Smooth muscle cell (in vitro differentiated cells): Measurements from ENCODE around the gene NOLC1. TPM values are rescaled to one million over a fixed set of nuclear protein-coding genes. Genes with fewer than 3 reads are reported as not detected.

ENCODE experiments used
- DNase-seq: peaks from one replicate; lab custom pipeline; 2025; ENCODE audit not compliant: unreplicated experiment; lab: John Stamatoyannopoulos, UW
- H2AFZ ChIP-seq: fragments of 200-600 bp; sonication (generic); 2 replicates; pipeline ENCODE4 v1.6.0; 2016; ENCODE audit warnings: antibody characterized with exemption, low read depth, mild to moderate bottlenecking
- H3F3A ChIP-seq: fragments of 200-600 bp; sonication (generic); 2 replicates; pipeline ENCODE4 v1.6.0; 2017; ENCODE audit warnings: antibody characterized with exemption, low read depth
- H3K27ac ChIP-seq: fragments of 200-600 bp; sonication (generic); 2 replicates; pipeline ENCODE4 v1.5.1; 2016; ENCODE audit warnings: low read depth, mild to moderate bottlenecking
- H3K27me3 ChIP-seq: fragments of 200-600 bp; sonication (generic); 2 replicates; pipeline ENCODE4 v1.6.1; 2016; ENCODE audit warnings: low read depth, mild to moderate bottlenecking
- H3K36me3 ChIP-seq: fragments of 200-600 bp; sonication (generic); 2 replicates; pipeline ENCODE4 v1.5.1; 2016; ENCODE audit warnings: low read depth
- H3K4me1 ChIP-seq: fragments of 200-600 bp; sonication (generic); 2 replicates; pipeline ENCODE4 v1.5.1; 2016; ENCODE audit warnings: low read depth
- H3K4me2 ChIP-seq: fragments of 200-600 bp; sonication (generic); 2 replicates; pipeline ENCODE4 v1.6.0; 2016; ENCODE audit warnings: mild to moderate bottlenecking
- H3K4me3 ChIP-seq: fragments of 200-600 bp; sonication (generic); 2 replicates; pipeline ENCODE4 v1.5.1; 2016; ENCODE audit warnings: mild to moderate bottlenecking
- H3K79me2 ChIP-seq: fragments of 200-600 bp; sonication (generic); 2 replicates; pipeline ENCODE4 v1.6.0; 2016; ENCODE audit warnings: low read depth, mild to moderate bottlenecking
- H3K9ac ChIP-seq: fragments of 200-600 bp; sonication (generic); 2 replicates; pipeline ENCODE4 v1.6.0; 2016; ENCODE audit warnings: low read depth
- H3K9me3 ChIP-seq: fragments of 200-600 bp; sonication (generic); replicated peaks from 2 replicates; pipeline ENCODE4 v1.5.1; 2016; ENCODE audit warnings: low read depth
- H4K20me1 ChIP-seq: fragments of 200-600 bp; sonication (generic); 2 replicates; pipeline ENCODE4 v1.6.0; 2016; ENCODE audit warnings: low read depth
- WGBS: methylation state at CpG from one replicate; pipeline ENCODE4 v1.1.7; 2016; ENCODE audit warnings: low lambda C conversion rate; 5-methylcytosine and 5-hydroxymethylcytosine counted together
- polyA plus RNA-seq: library from polyadenylated mRNA; unstranded; fragments of >200 nt; fragmentation: Nextera tagmentation; extraction: Ambion mirVana; gene quantifications from 2 replicates; pipeline ENCODE4 v1.2.1, GENCODE V29; 2016
- total RNA-seq: library from RNA; depleted of rRNA; stranded (reverse); fragments of >200 nt; gene quantifications from 2 replicates; pipeline ENCODE4 v1.2.3, GENCODE V29; 2014
- TF ChIP-seq, protein P1 (sequence below): fragments of 200-600 bp; sonication (generic); IDR thresholded peaks from 2 replicates; pipeline ENCODE4 v1.5.1; 2017; ENCODE audit warnings: borderline replicate concordance, mild to moderate bottlenecking, antibody characterized with exemption; ENCODE audit not compliant: insufficient read depth, poor library complexity, severe bottlenecking

Gene NOLC1
- total and polyA plus RNA-seq, 2 experiments from 2014 or later = 41.2 to 46.6 TPM

DNA sequence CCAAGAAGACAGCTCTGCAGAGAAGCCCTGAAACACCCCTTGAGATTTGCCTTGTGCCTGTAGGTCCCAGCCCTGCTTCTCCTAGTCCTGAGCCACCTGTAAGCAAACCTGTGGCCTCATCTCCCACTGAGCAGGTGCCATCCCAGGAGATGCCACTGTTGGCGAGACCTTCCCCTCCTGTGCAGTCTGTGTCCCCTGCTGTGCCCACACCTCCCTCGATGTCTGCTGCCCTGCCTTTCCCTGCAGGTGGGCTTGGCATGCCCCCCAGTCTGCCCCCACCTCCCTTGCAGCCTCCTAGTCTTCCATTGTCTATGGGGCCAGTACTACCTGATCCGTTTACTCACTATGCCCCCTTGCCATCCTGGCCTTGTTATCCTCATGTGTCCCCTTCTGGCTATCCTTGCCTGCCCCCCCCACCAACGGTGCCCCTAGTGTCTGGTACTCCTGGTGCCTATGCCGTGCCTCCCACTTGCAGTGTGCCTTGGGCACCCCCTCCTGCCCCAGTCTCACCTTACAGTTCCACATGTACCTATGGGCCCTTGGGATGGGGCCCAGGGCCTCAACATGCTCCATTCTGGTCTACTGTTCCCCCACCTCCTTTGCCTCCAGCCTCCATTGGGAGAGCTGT, 11.2 kb upstream of the NOLC1 start:
- 93% methylated on average over 5 of the region's 5 CpGs for WGBS
- Histone ChIP-seq H3K4me1 (peaks cover 9% of the 10 kb centered on the region), H3F3A (no peaks in the 10 kb centered on the region), H3K9me3 (no peaks in the 10 kb centered on the region), H2AFZ (no peak overlapping the region), H3K4me2 (no peak overlapping the region), H3K27ac (no peak overlapping the region), H4K20me1 (peaks cover 92% of the 10 kb centered on the region), H3K27me3 (no peaks in the 10 kb centered on the region), H3K4me3 (no peak overlapping the region), H3K9ac (no peak overlapping the region), H3K79me2 (peaks cover 76% of the 10 kb centered on the region), H3K36me3 (no peaks in the 10 kb centered on the region)
- no peak for DNase-seq
- TF ChIP-seq, protein P1, sequence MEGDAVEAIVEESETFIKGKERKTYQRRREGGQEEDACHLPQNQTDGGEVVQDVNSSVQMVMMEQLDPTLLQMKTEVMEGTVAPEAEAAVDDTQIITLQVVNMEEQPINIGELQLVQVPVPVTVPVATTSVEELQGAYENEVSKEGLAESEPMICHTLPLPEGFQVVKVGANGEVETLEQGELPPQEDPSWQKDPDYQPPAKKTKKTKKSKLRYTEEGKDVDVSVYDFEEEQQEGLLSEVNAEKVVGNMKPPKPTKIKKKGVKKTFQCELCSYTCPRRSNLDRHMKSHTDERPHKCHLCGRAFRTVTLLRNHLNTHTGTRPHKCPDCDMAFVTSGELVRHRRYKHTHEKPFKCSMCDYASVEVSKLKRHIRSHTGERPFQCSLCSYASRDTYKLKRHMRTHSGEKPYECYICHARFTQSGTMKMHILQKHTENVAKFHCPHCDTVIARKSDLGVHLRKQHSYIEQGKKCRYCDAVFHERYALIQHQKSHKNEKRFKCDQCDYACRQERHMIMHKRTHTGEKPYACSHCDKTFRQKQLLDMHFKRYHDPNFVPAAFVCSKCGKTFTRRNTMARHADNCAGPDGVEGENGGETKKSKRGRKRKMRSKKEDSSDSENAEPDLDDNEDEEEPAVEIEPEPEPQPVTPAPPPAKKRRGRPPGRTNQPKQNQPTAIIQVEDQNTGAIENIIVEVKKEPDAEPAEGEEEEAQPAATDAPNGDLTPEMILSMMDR = no peak

- Histone ChIP-seq H3K4me1 (peaks cover 3% of the 10 kb centered on the region), H3K9me3 (no peaks in the 10 kb centered on the region), H3F3A (no peaks in the 10 kb centered on the region), H2AFZ (no peak overlapping the region), H4K20me1 (peaks cover 89% of the 10 kb centered on the region), H3K79me2 (peaks cover 70% of the 10 kb centered on the region), H3K4me2 (no peak overlapping the region), H3K27ac (no peak overlapping the region), H3K9ac (no peak overlapping the region), H3K36me3 (no peaks in the 10 kb centered on the region), H3K4me3 (no peak overlapping the region), H3K27me3 (no peaks in the 10 kb centered on the region)
- WGBS = 94% methylated on average over 4 of the region's 4 CpGs
- TF ChIP-seq, protein P1 = no peak
- no peak for DNase-seq
These were observed 10.5 kb upstream of the NOLC1 start for GRCh38 chr10:102141583-102142107.

DNA sequence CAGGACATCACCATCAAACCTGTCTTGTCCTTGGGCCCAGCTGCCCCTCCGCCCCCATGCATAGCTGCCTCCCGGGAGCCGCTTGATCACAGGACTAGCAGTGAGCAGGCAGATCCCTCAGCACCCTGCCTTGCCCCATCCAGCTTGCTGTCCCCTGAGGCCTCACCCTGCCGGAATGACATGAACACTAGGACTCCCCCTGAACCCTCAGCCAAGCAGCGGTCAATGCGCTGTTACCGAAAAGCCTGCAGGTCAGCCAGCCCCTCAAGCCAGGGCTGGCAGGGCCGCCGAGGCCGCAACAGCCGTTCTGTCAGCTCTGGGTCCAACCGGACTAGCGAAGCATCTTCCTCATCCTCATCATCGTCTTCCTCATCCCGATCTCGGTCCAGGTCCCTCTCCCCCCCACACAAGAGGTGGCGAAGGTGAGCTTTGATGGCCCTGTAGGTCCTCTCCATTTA, 5.2 kb upstream of the NOLC1 start:
- Histone ChIP-seq H3K36me3 (peaks cover 9% of the 10 kb centered on the region), H3K9ac (no peak overlapping the region), H3K79me2 (peaks cover 22% of the 10 kb centered on the region), H4K20me1 (peaks cover 62% of the 10 kb centered on the region), H3K27ac (no peak overlapping the region), H3K4me1 (no peaks in the 10 kb centered on the region), H2AFZ (no peak overlapping the region), H3F3A (peaks cover 22% of the 10 kb centered on the region), H3K4me3 (no peak overlapping the region), H3K9me3 (no peaks in the 10 kb centered on the region), H3K27me3 (no peaks in the 10 kb centered on the region), H3K4me2 (no peak overlapping the region)
- DNase-seq = no peak
- TF ChIP-seq, protein P1 = no peak
- WGBS = over 99% methylated on average over 17 of the region's 17 CpGs

DNA sequence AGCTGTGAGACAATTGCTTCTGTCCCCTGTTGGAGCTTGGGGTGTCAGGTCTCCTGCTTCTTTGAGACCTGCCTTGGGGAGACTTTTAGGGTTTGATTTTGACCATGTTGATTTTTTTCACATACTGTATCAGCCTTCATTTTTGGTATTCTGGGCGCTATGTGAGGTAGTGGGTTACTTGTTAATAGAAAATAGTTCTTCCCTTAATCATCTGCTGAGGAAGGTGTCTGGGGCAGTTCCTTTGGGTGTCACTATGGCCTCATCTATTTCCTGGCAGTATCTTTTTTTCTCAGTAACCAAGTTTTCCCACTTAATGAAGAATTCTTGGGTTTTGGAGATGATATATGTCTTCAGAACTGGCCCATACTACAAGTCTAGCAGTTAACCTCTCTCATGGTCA, 4.6 kb upstream of the NOLC1 start:
- DNase-seq = no peak
- Histone ChIP-seq H3K9ac (no peak overlapping the region), H3K9me3 (no peaks in the 10 kb centered on the region), H3K36me3 (peaks cover 9% of the 10 kb centered on the region), H3K27me3 (no peaks in the 10 kb centered on the region), H3K4me2 (no peak overlapping the region), H3K4me1 (no peaks in the 10 kb centered on the region), H3K27ac (no peak overlapping the region), H3K4me3 (no peak overlapping the region), H4K20me1 (peaks cover 60% of the 10 kb centered on the region), H3F3A (peaks cover 26% of the 10 kb centered on the region), H2AFZ (no peak overlapping the region), H3K79me2 (peaks cover 19% of the 10 kb centered on the region)
- TF ChIP-seq, protein P1 = no peak
- WGBS = 88% methylated on average over 1 of the region's 1 CpG
